Prostate gland (tissue), 2 donors: ENCODE measurements around the gene SAMD3.

Experiments used
- CTCF ChIP-seq, 4 experiments: fragments of 200-600 bp in 2 of 4; fragments of 450-650 bp in 2 of 4; sonication (generic) in 2 of 4; IDR thresholded peaks; 1 replicate in 3 of 4; 2 replicates in 1 of 4; pipeline ENCODE4 v1.5.1; 2016 to 2019; ENCODE audit warnings: antibody characterized with exemption in 4 of 4, mild to moderate bottlenecking in 2 of 4, moderate library complexity in 2 of 4
- POLR2A ChIP-seq: fragments of 450-650 bp; IDR thresholded peaks from one replicate; pipeline ENCODE4 v1.6.1; 2016; ENCODE audit warnings: antibody characterized with exemption, mild to moderate bottlenecking
- POLR2AphosphoS5 ChIP-seq: sonication (generic); formaldehyde crosslinking; IDR thresholded peaks from one replicate; pipeline ENCODE4 v1.6.1; 2017; ENCODE audit warnings: antibody characterized with exemption

- TF ChIP-seq CTCF (IDR thresholded peaks at IDR 0.05) (no peak), POLR2A (no peak), POLR2AphosphoS5 (no peak)
Observed at GRCh38 chr6:130200020-130200419, 22.7 kb downstream of the SAMD3 start.
